SK-N-SH (cell line): Measurements from ENCODE around the gene BCAP31.
"Not testable (repeated sequence)": the region's sequence is repeated elsewhere in the genome, so short reads cannot be mapped to it uniquely, and the experiment has no call there.

ENCODE experiments used
- EP300 ChIP-seq, 2 experiments: IDR thresholded peaks; 2 replicates each; pipeline versions ENCODE4 v1.4.0 to v1.6.1; 2012; ENCODE audit warnings: borderline replicate concordance in 1 of 2, low read depth in 1 of 2, low read length in 1 of 2
- EZH2phosphoT487 ChIP-seq: fragments of 200-600 bp; sonication (generic); IDR thresholded peaks from 2 replicates; pipeline ENCODE4 v1.6.1; 2017; ENCODE audit warnings: low read depth, mixed run types, mild to moderate bottlenecking, antibody characterized with exemption, moderate library complexity, borderline replicate concordance
- FOSL2 ChIP-seq: IDR thresholded peaks from 2 replicates; pipeline ENCODE4 v1.4.0; 2012; ENCODE audit warnings: low read depth, mild to moderate bottlenecking, moderate library complexity, borderline replicate concordance
- GABPA ChIP-seq: IDR thresholded peaks from 2 replicates; pipeline ENCODE4 v1.4.0; 2012; ENCODE audit warnings: low read depth, mild to moderate bottlenecking
- JUND ChIP-seq: IDR thresholded peaks from 2 replicates; pipeline ENCODE4 v1.4.0; 2012
- MXI1 ChIP-seq: IDR thresholded peaks from 2 replicates; pipeline ENCODE4 v1.6.1; 2012; ENCODE audit warnings: mild to moderate bottlenecking, low read depth, low read length, improper control_type of control experiment
- POLR2AphosphoS5 ChIP-seq: IDR thresholded peaks from 2 replicates; pipeline ENCODE4 v1.6.1; 2012; ENCODE audit warnings: low read depth, low read length
- SMC3 ChIP-seq: IDR thresholded peaks from 2 replicates; pipeline ENCODE4 v1.6.1; 2012; ENCODE audit warnings: low read depth, low read length, improper control_type of control experiment
- TAF1 ChIP-seq: IDR thresholded peaks from 2 replicates; pipeline ENCODE4 v1.6.1; 2012; ENCODE audit warnings: low read depth, mild to moderate bottlenecking, low read length, moderate library complexity, borderline replicate concordance
- YY1 ChIP-seq: IDR thresholded peaks from 2 replicates; pipeline ENCODE4 v1.4.0; 2012; ENCODE audit warnings: low read depth, mild to moderate bottlenecking
- TF ChIP-seq, protein P1 (sequence below): fragments of 200-600 bp; sonication (generic); IDR thresholded peaks from 2 replicates; pipeline ENCODE4 v1.6.1; 2017; ENCODE audit warnings: antibody characterized with exemption, mild to moderate bottlenecking, moderate library complexity
- TF ChIP-seq, protein P2 (sequence below): IDR thresholded peaks from 2 replicates; pipeline ENCODE4 v1.4.0; 2012; ENCODE audit warnings: low read depth, borderline replicate concordance

GRCh38 chrX:153746991-153747390 is 22.8 kb upstream of the BCAP31 start:
- not testable (repeated sequence) for TF ChIP-seq FOSL2; MXI1; EP300 (IDR thresholded peaks at IDR 0.05; ENCODE audit: borderline replicate concordance in 1 of 2, low read depth in 1 of 2, low read length in 1 of 2); JUND; EZH2phosphoT487; SMC3; YY1; TAF1; POLR2AphosphoS5; GABPA
- TF ChIP-seq, protein P1, sequence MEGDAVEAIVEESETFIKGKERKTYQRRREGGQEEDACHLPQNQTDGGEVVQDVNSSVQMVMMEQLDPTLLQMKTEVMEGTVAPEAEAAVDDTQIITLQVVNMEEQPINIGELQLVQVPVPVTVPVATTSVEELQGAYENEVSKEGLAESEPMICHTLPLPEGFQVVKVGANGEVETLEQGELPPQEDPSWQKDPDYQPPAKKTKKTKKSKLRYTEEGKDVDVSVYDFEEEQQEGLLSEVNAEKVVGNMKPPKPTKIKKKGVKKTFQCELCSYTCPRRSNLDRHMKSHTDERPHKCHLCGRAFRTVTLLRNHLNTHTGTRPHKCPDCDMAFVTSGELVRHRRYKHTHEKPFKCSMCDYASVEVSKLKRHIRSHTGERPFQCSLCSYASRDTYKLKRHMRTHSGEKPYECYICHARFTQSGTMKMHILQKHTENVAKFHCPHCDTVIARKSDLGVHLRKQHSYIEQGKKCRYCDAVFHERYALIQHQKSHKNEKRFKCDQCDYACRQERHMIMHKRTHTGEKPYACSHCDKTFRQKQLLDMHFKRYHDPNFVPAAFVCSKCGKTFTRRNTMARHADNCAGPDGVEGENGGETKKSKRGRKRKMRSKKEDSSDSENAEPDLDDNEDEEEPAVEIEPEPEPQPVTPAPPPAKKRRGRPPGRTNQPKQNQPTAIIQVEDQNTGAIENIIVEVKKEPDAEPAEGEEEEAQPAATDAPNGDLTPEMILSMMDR: not testable (repeated sequence)
- TF ChIP-seq, protein P2, sequence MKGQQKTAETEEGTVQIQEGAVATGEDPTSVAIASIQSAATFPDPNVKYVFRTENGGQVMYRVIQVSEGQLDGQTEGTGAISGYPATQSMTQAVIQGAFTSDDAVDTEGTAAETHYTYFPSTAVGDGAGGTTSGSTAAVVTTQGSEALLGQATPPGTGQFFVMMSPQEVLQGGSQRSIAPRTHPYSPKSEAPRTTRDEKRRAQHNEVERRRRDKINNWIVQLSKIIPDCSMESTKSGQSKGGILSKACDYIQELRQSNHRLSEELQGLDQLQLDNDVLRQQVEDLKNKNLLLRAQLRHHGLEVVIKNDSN: not testable (repeated sequence)
